OCI-LY7 (cell line): Measurements from ENCODE around the gene BAIAP2.

Experiments
- CTCF ChIP-seq: fragments of 200-600 bp; sonication (generic); conservative IDR thresholded peaks from 2 replicates; pipeline ENCODE4 v1.5.1; 2014; ENCODE audit warnings: mild to moderate bottlenecking, antibody characterized with exemption, low read length, moderate library complexity, mixed read lengths
- EZH2phosphoT487 ChIP-seq: fragments of 200-600 bp; sonication (generic); IDR thresholded peaks from 2 replicates; pipeline ENCODE4 v1.6.1; 2018; ENCODE audit warnings: low read depth, borderline replicate concordance, mild to moderate bottlenecking, mixed run types, antibody characterized with exemption, low read length, moderate library complexity, mixed read lengths

- TF ChIP-seq CTCF (no peak), EZH2phosphoT487 (no peak)
These were observed 7.1 kb upstream of the BAIAP2 start for GRCh38 chr17:81027591-81028505.
